A673 (cell line): Measurements from ENCODE around the gene LARGE1.

Experiments
- CTCF ChIP-seq: fragments of 300-800, 200-600 bp; sonication (generic); conservative IDR thresholded peaks from 2 replicates; pipeline ENCODE4 v1.5.1; 2017; ENCODE audit warnings: low read depth, mild to moderate bottlenecking, antibody characterized with exemption, low read length, moderate library complexity, mixed read lengths
- EZH2 ChIP-seq: fragments of 200-600 bp; sonication (generic); IDR thresholded peaks from 2 replicates; pipeline ENCODE4 v1.6.1; 2017; ENCODE audit warnings: borderline replicate concordance, low read depth, mild to moderate bottlenecking, mixed read lengths, antibody characterized with exemption, low read length; ENCODE audit not compliant: poor library complexity, severe bottlenecking

- TF ChIP-seq CTCF (no peak), EZH2 (no peak)
Observed at GRCh38 chr22:33735978-33736377, 184.3 kb downstream of the LARGE1 start.
